ENCODE results near the gene NLRP8.

DNA sequence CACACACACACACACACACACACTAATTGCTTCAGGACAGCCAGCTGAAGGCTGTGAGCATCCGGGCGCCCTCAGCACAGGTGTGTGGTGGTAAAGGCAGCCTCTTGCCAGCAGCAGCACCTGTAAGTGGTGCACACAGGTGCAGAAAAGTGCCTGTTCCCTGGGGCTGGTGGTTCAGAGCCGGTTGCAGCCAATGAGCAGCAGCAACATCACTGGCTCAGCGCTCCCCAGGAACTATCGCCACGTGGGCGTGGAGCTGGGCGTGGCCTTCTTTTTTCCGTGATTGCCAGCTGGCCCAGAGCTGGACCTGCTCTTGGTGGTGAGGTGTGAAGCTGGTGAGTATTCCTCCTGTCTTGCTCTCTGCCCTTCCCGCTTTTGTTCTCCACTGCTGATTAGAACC is 38.9 kb downstream of the NLRP8 start, which contains the start of gene NLRP5:
- no peak for TF ChIP-seq POLR2AphosphoS5 (IDR thresholded peaks at IDR 0.05; ENCODE audit: low read depth, low read length)
- no peak for TF ChIP-seq TAF1 (IDR thresholded peaks at IDR 0.05; ENCODE audit: borderline replicate concordance, low read depth, low read length)

All from GM12892 (cell line).